HG02798 (cell line): Measurements from ENCODE around the gene BEGAIN.

Experiments
- ATAC-seq: cut with Tn5 transposase; IDR thresholded peaks from one replicate; pipeline ENCODE4 v1.9.1; 2021; ENCODE audit warnings: mild to moderate bottlenecking; ENCODE audit not compliant: unreplicated experiment, poor library complexity

Gene BEGAIN

DNA sequence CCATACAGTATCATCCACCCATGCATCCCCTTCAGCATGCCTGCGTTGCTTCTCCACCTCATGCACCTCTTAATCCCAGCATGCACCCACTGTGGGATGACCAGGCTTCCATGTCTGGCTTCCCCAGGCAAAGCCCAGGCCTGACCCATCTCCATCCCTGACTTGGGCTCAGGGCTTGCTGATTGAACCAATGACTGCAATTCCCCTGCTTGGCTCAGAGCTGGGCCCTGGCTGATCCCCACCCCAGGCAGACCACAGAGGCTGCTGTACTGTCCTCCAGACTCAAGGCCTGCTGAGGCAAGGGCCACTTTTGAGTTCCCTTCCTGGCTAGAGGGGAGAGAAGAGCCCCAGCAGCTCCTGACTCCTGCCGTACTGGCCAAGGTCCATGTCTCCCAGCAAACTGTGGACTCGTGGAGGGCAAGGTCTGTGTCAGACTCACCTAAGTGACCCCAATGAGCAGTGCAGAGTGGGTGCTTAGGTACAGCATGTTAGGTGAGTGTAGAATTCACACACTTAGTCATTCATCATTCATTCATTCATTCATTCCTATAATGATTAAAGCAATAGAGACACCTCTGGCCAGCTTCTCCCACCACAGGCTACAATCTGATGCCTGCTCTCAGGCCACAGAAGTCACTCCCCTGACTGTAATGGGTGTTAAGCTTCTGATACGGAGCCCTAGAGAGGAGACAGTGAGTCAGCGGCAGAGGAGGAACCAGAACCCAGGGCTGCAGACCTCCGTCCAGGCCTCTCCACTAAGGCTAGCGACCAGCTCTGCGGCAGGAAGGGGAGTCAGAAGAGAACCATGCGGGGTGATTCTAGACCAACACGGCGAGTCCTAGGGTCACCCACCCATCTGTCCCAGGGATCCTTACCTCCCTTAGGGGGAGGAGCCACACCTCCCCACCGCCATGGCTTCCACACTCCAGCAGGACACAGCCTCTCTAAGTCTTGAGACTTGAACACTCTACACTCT is 2.9 kb downstream of the BEGAIN start:
- no peak for ATAC-seq

DNA sequence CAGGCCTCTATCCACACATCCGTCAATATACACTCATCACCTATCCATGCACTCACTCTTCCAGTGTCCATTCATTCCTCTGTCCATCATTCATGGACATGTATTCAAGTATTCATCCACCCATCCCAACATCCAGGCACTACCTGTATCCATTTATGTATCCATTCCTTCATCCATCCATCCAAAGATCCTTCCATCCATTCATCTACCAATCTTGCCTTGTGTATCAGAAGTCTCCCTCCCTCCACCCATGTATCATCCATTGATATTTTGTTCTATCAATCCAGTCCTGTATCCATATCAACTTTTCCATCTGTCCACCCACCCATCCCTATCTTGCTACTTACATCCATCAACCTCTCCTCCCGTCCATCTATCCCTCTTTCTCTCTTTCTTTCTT is 4.0 kb downstream of the BEGAIN start:
- no peak for ATAC-seq

DNA sequence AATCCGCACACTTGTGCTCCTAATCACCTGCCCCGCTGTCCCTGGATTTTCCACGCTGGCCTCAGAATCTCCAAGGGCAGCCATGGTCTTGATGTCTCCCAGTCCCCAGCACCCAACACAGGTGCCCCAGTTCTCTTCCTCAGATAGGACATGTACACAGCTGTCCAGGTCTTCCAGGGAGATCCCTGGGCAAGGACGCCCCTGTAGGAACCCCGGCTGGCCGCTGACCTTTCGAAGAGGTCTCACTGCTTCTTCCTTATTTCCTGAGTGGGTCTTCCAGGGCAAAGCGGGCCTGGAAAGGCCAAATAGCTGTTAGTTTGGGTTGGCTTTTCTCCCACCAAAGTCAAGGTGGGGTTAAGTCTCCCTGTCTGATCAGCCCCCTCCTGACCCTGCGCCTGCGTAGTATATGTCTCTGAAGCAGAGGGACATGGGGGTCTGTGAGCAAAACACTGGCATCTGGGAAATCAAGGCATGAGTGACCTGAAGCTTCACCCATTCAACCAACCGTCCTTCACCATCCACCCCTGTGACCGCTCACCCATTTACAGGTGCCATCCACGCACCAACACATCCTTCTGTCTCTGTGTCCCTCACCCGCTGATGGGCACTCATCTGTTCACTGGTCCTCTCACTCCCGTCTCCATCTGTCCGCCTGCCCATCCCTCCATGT is 4.6 kb downstream of the BEGAIN start:
- no peak for ATAC-seq

DNA sequence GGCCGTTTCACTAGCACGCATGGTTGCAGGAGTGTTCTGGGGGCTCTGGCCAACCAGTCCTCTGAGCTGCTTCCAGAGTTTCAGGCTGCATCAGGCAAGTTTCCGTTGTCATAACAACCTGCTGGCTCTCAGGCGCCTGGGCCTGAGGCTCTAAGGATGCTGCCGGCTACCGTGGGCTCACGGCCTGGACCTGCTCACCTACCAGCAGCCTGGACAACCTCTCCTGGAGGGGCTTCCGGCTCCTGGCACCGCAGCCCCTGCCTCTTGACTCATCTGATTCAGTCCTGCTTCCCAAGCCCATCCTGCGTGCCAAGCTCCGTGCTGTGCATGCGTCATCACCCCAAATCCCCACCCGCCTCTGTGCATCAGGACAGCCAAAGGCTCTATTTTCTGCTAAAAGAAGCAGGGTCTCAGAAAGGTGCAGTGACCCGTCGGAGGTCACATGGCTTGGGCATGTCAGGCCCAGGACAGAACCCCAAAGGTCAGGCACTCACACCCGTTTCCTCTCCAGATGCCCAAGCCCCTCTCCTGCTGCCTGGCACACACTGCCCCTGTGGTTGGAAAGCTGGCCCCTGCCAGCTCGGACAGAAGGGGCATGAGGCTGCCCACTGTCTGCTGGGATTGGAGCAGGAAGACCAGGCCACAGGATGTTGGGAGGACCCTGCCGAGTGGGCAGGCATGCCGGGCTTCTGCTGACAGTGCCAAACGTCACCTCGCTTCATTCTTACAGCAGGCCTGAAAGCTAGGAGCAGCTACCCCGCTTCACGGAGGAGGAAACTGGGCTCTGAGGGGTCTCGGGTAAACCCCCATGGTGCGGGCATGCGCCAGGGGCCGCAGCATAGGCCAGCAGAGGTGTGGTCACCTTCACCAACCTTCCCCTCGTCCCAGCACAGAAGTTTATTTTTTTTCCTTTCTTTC is 5.7 kb downstream of the BEGAIN start:
- no peak for ATAC-seq

DNA sequence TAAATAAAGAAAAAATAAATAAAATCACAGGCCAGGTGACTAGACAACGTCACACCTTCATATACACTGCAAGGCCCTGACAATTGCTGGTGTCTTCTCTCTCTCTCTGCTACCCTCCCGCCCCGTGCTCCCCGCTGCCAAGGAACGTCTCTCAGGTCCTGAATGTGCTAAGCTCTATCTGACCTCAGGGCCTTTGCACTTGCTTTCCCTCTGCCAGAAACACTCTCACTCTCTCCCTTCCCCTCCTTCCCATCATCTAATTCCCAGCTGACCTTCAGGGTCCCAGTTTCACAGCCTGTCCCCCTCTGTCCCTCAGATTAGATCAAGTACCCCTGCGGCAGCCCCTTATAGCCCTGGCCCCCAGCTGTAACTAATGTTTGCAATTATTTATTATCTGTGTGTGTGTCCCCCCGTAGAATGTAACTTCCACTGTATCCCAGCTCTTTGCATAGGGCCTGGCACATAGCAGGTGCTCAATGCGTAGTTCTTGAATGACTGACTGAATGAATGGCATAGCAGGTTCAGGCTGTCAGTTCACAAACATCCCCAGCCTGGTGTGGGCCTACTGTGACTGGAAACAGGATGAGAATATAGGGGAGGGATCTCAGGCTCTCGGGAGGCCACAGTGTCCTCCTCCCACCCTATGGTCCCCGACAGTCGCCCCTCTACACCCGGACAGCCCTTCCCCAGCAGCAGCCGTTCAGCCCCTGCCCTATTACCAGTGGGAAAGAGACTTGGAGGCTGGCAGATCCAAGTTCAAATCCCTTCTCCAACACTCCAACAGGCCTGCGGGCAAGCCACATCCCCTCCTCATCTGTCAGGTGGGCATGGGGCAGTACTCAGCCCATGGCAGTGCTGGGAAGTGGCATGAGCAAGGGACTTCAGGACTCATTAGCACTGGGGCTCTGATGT is 6.6 kb downstream of the BEGAIN start:
- ATAC-seq: no peak

DNA sequence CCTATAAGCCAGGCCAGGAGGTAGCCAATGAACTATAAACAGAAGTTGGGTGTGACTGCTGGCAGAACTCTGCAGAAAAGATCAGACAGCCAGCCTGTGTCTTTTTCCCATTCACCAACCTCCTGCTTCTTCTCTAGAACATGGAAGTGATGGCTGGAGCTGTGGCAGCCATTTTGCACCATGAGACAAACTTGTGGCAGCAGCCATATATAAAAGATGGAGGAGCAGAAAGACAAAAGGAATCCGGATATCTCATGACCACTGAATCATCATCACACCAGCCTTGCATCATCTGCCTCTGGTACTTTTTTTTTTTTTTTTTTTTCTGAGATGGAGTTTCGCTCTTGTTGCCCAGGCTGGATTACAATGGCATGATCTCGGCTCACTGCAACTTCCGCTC is 8.7 kb downstream of the BEGAIN start:
- ATAC-seq: no peak

DNA sequence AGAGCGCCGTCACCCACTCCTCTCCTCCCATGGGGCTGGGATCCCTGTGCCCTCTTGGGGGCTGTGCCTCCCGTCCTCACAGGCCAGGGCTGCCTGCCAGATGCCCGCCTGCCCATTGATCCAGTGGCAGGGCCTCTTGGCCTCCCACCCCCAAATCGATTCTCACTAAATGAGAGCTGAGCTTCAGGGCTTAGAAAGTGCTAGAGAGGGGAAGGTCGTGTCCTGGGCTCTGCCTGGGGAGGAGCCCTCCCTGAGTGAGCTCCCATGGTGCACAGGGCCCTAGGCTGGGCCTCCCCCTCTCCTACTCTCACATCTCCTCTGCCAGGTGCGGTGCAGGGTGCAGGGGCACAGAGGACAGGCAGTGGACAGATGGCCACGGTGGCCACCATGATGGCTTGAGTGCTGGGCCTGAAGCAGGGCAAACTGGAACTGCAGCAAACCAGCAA is 9.2 kb downstream of the BEGAIN start:
- no peak for ATAC-seq

DNA sequence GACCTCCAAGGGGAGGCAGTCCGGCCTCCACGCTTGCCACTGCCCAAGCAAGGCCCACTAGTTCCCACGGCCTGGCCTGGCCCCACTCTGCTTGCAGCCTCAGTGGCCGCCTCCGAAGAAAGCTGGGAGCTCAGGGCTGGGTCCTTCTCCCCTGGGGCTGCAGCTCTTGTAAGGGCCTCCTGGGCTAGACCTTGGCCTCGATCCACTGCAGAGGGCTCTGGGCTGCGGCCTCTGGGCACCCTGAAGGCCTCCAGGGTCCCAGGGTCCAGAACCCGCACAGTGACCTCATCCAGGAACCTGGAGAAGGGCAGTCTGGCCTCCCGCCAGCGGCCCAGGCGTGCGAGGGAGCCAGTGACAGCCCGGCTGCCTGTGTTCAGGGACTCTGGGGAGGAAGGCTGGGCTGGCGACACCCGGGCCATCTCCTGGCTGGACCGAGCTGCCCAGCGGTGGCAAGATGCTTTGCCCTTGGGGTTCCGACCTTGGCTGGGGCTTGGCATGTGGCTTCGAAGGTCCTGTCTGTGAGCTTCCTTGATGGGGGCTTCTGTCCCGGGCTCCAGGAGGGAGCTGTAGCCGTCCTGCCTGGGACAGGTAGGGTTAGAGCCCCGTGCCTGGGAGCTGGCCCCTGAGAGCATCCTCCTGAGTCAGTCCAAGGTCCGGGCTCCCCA is 9.8 kb downstream of the BEGAIN start:
- ATAC-seq: no peak

DNA sequence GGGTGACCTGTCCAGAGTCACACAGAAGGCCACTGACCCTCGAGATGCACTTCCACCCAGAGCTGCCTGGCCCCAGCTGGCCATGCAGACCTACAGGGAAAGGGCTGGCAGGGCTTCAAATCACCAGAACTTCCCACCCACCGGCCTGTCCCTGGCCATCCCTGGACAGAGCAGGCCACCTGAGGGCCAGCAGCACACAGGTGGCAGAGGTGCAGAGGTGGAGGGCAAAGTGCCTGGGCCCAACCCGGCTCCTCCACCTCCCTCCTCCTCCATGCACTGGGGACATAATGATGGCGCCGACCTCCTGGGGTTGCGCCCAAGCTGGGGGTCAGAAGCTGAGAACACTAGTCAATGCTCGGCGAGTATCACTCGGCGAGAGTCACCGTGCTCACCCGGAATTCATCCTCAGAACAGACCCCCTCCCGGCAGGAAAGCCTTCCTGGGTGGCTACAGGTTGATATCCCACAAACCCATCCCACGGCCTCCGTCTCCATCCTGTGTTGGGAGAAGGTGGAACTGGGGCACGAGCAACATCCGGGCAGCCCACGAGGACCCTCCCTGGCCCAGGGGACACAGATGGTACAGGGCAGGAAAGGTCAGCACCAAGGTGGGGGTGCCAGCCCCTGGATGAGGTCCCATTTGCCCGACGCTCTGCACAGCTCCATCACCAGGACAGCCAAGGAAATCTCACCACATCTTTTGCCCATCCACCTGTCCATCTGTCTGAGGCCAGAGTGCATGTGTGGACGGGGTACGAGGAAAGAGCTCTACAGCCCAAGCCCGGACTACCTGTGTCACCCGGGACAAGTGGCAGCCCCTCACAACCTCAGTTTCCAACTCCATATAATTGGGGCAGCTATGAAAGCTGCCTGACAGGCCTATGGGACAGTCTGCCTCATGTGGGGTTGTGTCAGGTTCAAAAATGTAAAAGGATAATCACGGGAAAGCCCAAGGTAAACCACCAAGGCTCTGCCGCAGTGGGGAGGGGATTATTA is 10.8 kb downstream of the BEGAIN start:
- no peak for ATAC-seq

DNA sequence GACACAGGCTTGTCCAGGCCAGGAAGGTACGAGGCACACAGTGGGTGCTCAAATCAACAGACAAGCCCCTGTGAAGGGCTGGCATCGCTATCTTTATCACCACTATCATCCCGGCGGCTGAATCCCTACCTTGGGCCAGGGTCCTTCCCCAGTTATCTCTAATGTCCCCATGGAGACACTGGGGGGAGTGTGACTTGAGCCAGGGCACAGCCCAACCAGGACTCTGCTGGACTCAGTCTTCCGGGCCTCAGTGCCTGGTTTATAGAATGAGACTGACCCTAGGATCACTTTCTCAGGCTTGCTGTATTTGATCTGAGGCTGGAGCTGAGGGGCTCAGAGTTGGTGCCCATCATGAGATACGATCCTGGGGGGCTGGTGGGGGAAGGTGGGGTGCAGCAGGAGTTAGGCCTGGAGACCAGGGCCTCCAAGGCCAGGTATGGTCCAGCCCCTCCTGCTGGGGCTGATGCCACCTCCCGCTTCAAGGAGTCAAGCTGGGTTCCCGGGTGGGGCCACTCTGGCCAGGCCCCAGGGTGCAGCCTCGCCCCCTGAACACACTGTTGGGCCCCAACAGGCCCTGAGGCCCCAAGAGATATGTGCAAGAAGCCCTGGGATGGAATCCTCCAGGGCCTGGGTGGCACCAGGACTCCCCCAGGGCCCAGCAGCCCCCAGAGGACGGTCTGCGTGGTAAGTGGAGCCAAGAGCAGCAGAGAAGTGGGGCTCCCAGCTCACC is 11.8 kb downstream of the BEGAIN start:
- ATAC-seq: no peak

DNA sequence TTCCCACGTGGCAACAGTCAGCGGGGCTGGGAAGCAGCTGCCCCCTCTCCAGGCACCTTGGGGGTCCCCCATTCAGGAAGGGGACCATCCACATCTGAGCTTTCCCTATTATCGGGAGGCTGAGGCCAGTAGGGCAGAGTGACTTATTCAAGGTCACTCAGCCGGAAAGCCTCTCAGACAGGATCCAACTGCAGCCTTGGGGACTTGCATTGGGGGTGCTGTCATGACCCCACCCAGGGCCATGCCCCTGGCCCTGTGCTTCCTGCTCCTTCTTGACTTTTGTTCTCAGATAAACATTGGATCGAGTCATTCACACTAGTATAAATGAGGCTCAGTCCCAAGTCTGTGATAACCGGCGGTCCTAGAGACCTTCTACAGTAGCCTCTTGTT is 12.6 kb downstream of the BEGAIN start:
- no peak for ATAC-seq

DNA sequence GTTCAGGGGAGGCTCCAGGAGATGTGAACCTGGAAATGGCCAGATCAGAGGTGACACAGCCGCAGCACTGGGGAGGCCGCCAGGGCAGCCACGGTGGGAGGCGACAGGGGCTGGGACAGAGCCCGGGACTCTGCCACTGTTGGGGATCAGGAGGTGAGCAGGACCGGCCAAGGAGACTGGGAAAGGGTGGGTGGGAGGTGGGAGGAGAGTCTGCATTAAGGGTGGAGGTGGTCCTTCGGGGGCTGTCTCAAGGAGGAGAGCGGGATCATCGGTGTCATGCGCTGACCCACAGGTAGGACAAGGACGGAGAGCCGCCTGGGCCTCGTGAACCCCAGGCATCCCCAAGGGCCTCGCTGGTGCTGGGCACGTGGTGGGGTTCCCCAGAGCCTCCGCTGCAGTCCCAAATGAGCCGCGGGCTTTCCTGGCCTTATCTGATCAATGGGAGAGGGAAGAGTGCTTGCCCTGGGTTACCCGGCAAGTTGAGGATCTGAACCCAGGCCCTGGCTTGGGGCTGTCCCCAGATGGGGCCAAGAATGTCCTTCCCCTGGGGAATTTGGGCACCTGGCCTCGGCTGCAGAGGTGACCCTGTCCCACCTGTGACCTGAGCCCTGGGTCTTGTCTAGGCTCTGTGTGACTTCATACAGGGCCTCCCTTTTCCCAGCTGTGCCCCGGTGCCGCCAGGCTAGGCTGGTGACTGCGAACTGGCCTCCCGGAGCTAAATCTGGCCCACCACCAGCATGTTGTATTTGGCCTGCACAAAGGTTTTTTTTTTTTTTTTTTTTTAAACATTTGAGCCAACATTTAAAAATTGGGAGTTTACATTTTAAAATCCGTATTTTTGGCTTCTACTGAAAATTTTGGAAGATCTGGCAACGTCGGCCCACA is 13.2 kb downstream of the BEGAIN start:
- ATAC-seq: no peak

DNA sequence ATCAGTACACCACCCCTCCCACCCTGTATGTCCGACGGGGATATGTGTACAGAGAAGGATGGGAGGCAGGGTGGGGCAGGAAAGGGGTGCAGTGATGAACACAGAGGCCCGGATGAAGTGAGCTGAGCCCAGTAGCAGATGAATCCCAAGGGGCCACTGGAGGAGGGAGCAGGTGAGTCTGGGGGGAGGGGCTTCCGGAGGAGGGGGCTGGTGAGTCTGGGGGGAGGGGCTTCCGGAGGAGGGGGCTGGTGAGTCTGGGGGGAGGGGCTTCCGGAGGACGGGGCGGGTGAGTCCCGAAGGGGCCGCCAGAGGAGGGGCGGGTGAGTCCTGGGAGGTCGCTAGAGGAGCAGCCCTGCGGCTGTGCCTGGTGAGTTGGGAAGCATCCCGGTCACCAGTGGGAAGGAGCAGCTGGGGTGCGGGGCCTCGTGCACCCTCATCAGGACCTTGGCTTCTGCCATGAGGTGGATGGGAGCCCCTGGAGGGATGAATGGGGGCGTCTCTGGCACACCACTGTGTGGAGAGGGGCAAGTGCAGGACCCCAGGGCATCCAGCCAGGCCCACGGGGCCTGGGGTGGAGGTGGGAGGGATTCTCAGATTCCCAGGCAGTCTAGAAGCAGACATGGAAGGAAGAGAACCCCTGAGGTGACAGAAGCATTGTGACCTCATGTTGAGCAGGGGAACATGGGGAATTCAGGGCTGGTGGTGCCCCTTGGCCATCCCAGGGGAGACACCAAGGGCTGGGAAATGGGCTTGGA is 14.0 kb downstream of the BEGAIN start:
- no peak for ATAC-seq

DNA sequence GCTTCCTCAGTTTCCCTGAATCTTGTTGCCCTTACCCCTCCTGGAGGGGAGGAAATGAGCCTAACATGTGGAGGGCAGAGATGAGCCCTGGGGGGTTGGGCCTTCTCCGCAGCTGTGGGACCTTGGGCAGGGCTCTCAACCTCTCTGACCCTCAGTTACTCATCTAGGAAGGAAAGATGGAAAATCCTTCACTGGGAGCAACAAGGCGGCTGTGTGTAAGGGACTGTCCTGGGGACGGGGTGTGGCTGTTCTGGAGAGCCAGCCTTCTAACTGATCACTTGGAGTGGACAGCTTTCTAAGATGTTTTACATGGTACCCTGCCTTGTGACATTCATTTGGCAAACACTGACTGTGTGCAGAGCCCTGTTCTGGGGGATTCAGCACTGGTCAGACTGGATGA is 14.7 kb downstream of the BEGAIN start:
- ATAC-seq: no peak

DNA sequence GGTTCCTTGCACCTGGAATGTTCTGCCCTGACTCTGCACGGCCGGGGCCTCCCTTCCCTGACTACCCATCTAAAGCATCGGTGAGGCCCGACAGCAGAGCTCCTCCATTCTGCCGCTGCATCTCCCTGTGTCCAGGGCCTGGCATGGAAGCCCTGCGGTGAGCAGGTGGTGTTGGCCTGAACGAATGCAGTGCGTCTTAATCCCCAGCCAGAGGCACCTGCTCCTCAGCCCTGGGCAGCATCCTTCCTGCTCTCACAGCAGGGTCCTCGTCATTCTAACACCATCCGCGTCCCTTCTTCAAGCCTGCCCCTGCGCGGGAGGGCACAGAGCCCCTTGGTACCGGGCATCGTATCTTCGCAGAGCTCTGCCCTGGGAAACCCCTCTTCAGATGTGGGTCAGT is 15.4 kb downstream of the BEGAIN start:
- ATAC-seq: no peak
